OCI-LY7 (cell line): ENCODE measurements around the gene CHCHD6.

Source experiments
- CTCF ChIP-seq: fragments of 200-600 bp; sonication (generic); conservative IDR thresholded peaks from 2 replicates; pipeline ENCODE4 v1.5.1; 2014; ENCODE audit warnings: mild to moderate bottlenecking, antibody characterized with exemption, low read length, moderate library complexity, mixed read lengths
- EZH2phosphoT487 ChIP-seq: fragments of 200-600 bp; sonication (generic); IDR thresholded peaks from 2 replicates; pipeline ENCODE4 v1.6.1; 2018; ENCODE audit warnings: low read depth, borderline replicate concordance, mild to moderate bottlenecking, mixed run types, antibody characterized with exemption, low read length, moderate library complexity, mixed read lengths

- no peak for TF ChIP-seq CTCF
- TF ChIP-seq EZH2phosphoT487, result no peak
These were observed 187.8 kb downstream of the CHCHD6 start for GRCh38 chr3:126891791-126892190.
